Measurements from ENCODE around the gene TUT4. TPM values are rescaled to one million over a fixed set of nuclear protein-coding genes. Genes with fewer than 3 reads are reported as not detected.

TUT4 gene
- total RNA-seq, 1 donor from 2014 or later, result 17.6 TPM

GRCh38 chr1:52590266-52590665 lies 37.4 kb upstream of the TUT4 start:
- Histone ChIP-seq H3K27me3 (ENCODE audit: control insufficient read depth, insufficient read depth, low read length) (peaks cover 2% of the 10 kb centered on the region), H3K4me3 (ENCODE audit: low read depth, low read length) (no peak overlapping the region), H3K36me3 (ENCODE audit: control insufficient read depth, insufficient read depth, low read length) (no peaks in the 10 kb centered on the region)
- FAIRE-seq (no peak), DNase-seq (ENCODE audit: low read depth) (no peak)
- TF ChIP-seq CTCF (IDR thresholded peaks at IDR 0.05; ENCODE audit: insufficient read depth, low read length, severe bottlenecking), result no peak

- H3K4me3 ChIP-seq (ENCODE audit: low read depth, low read length), result no peak overlapping the region
- DNase-seq (ENCODE audit: low read depth), result no peak
- no peaks in the 10 kb centered on the region for H3K36me3 ChIP-seq (ENCODE audit: control insufficient read depth, insufficient read depth, low read length)
- no peaks in the 10 kb centered on the region for H3K27me3 ChIP-seq (ENCODE audit: control insufficient read depth, insufficient read depth, low read length)
- no peak for TF ChIP-seq CTCF (IDR thresholded peaks at IDR 0.05; ENCODE audit: insufficient read depth, low read length, severe bottlenecking)
- FAIRE-seq, result no peak
Measured at GRCh38 chr1:52588535-52588934, 35.6 kb upstream of the TUT4 start.

GRCh38 chr1:52588027-52588426 lies 35.1 kb upstream of the TUT4 start:
- no peaks in the 10 kb centered on the region for H3K27me3 ChIP-seq (ENCODE audit: control insufficient read depth, insufficient read depth, low read length)
- H3K4me3 ChIP-seq (ENCODE audit: low read depth, low read length), result no peak overlapping the region
- FAIRE-seq (no peak), DNase-seq (ENCODE audit: low read depth) (no peak)
- TF ChIP-seq CTCF (IDR thresholded peaks at IDR 0.05; ENCODE audit: insufficient read depth, low read length, severe bottlenecking), result no peak
- H3K36me3 ChIP-seq (ENCODE audit: control insufficient read depth, insufficient read depth, low read length), result no peaks in the 10 kb centered on the region

GRCh38 chr1:52585474-52585873 lies 32.6 kb upstream of the TUT4 start:
- Histone ChIP-seq H3K4me3 (ENCODE audit: low read depth, low read length) (no peak overlapping the region), H3K27me3 (ENCODE audit: control insufficient read depth, insufficient read depth, low read length) (no peaks in the 10 kb centered on the region), H3K36me3 (ENCODE audit: control insufficient read depth, insufficient read depth, low read length) (no peaks in the 10 kb centered on the region)
- TF ChIP-seq CTCF (IDR thresholded peaks at IDR 0.05; ENCODE audit: insufficient read depth, low read length, severe bottlenecking), result no peak
- DNase-seq (ENCODE audit: low read depth) (peak; percentile 26), FAIRE-seq (no peak)

- FAIRE-seq (no peak), DNase-seq (ENCODE audit: low read depth) (no peak)
- no peaks in the 10 kb centered on the region for H3K27me3 ChIP-seq (ENCODE audit: control insufficient read depth, insufficient read depth, low read length)
- TF ChIP-seq CTCF (IDR thresholded peaks at IDR 0.05; ENCODE audit: insufficient read depth, low read length, severe bottlenecking), result no peak
- H3K36me3 ChIP-seq (ENCODE audit: control insufficient read depth, insufficient read depth, low read length), result no peaks in the 10 kb centered on the region
- no peak overlapping the region for H3K4me3 ChIP-seq (ENCODE audit: low read depth, low read length)
Measured at GRCh38 chr1:52582116-52582696, 29.3 kb upstream of the TUT4 start.

GRCh38 chr1:52580283-52580682 lies 27.4 kb upstream of the TUT4 start:
- Histone ChIP-seq H3K36me3 (ENCODE audit: control insufficient read depth, insufficient read depth, low read length) (no peaks in the 10 kb centered on the region), H3K4me3 (ENCODE audit: low read depth, low read length) (no peak overlapping the region), H3K27me3 (ENCODE audit: control insufficient read depth, insufficient read depth, low read length) (no peaks in the 10 kb centered on the region)
- FAIRE-seq (no peak), DNase-seq (ENCODE audit: low read depth) (no peak)
- TF ChIP-seq CTCF (IDR thresholded peaks at IDR 0.05; ENCODE audit: insufficient read depth, low read length, severe bottlenecking), result no peak
